ENCODE measurements around the gene PRDX2. TPM values are rescaled to one million over a fixed set of nuclear protein-coding genes. Genes with fewer than 3 reads are reported as not detected.

The PRDX2 gene
- total RNA-seq, 1 donor: 155 TPM

- H2AFZ ChIP-seq (ENCODE audit: low read length): no peak overlapping the region
- no peak for TF ChIP-seq CTCF (IDR thresholded peaks at IDR 0.05; ENCODE audit: extremely low read depth, low read depth, low read length)
- H3K27me3 ChIP-seq (ENCODE audit: insufficient read depth, low read length): no peaks in the 10 kb centered on the region
- H3K36me3 ChIP-seq (ENCODE audit: insufficient read depth, low read length): peaks cover 5% of the 10 kb centered on the region
- no peak overlapping the region for H3K4me2 ChIP-seq (ENCODE audit: insufficient read depth, low read length)
- peak; percentile 22 for DNase-seq (ENCODE audit: insufficient read length, low spot score, missing footprints)
- H3K79me2 ChIP-seq (ENCODE audit: insufficient read depth, low read length): no peaks in the 10 kb centered on the region
- H3K4me3 ChIP-seq (ENCODE audit: insufficient read depth, low read length): no peak overlapping the region
- no peak overlapping the region for H3K27ac ChIP-seq (ENCODE audit: low read depth, low read length)
- H3K4me1 ChIP-seq (ENCODE audit: insufficient read depth, low read length): no peaks in the 10 kb centered on the region
- H3K9me3 ChIP-seq (ENCODE audit: low read depth, low read length): no peaks in the 10 kb centered on the region
- no peaks in the 10 kb centered on the region for H4K20me1 ChIP-seq (ENCODE audit: insufficient read depth, low read length)
Observed at GRCh38 chr19:12815088-12815487, 13.5 kb upstream of the PRDX2 start.

DNA sequence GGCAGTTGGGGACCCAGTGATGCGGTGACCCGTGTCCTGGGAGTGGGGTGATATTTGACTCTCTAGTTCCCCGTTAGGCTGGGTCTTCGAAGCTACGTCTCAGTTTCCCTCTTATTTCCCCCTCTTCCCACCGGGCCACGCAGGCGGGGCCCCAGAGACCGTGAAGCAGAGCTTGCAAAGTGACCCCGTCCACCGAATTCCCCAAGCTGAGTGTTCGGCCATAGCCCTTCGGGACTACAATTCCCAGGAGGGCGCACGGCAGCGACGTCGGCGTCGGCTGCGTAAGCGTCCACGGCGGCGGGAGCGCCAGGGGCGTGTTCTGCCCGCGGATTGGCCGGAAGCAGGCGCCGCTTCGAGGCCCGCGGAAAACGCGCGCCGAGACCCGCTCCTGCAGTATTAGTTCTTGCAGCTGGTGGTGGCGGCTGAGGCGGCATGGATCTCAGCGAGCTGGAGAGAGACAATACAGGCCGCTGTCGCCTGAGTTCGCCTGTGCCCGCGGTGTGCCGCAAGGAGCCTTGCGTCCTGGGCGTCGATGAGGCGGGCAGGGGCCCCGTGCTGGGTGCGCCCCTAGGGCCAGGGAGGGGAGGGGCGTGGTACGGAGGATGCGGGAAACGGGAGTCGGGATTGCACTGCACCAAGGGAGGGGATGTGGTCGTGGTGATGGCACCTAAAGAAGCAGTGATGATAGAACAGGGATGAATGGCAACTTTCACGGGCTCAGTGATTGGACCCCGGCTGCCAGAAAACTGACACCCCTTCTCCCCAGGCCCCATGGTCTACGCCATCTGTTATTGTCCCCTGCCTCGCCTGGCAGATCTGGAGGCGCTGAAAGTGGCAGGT lies 4.9 kb upstream of the PRDX2 start, which contains the start of gene RNASEH2A:
Gene RNASEH2A, plus strand, starts transcription at position 343 of the 840 bp plus-strand sequence. Its CDS starts 90 bp downstream, at position 433.
- H3K9me3 ChIP-seq (ENCODE audit: low read depth, low read length): no peaks in the 10 kb centered on the region
- peaks cover 17% of the 10 kb centered on the region for H3K4me1 ChIP-seq (ENCODE audit: insufficient read depth, low read length)
- peak within 1 kb of the TSS; percentile 88 for H3K4me3 ChIP-seq (ENCODE audit: insufficient read depth, low read length)
- TF ChIP-seq CTCF (IDR thresholded peaks at IDR 0.05; ENCODE audit: extremely low read depth, low read depth, low read length): no peak
- H3K27me3 ChIP-seq (ENCODE audit: insufficient read depth, low read length): no peaks in the 10 kb centered on the region
- H2AFZ ChIP-seq (ENCODE audit: low read length): peak within 1 kb of the TSS; percentile 96
- peaks cover 11% of the 10 kb centered on the region for H3K79me2 ChIP-seq (ENCODE audit: insufficient read depth, low read length)
- peak within 1 kb of the TSS; percentile 53 for H3K27ac ChIP-seq (ENCODE audit: low read depth, low read length)
- no peaks in the 10 kb centered on the region for H4K20me1 ChIP-seq (ENCODE audit: insufficient read depth, low read length)
- DNase-seq (ENCODE audit: insufficient read length, low spot score, missing footprints): peak; percentile 99
- peaks cover 15% of the 10 kb centered on the region for H3K36me3 ChIP-seq (ENCODE audit: insufficient read depth, low read length)
- H3K4me2 ChIP-seq (ENCODE audit: insufficient read depth, low read length): peak within 1 kb of the TSS; percentile 96

DNA sequence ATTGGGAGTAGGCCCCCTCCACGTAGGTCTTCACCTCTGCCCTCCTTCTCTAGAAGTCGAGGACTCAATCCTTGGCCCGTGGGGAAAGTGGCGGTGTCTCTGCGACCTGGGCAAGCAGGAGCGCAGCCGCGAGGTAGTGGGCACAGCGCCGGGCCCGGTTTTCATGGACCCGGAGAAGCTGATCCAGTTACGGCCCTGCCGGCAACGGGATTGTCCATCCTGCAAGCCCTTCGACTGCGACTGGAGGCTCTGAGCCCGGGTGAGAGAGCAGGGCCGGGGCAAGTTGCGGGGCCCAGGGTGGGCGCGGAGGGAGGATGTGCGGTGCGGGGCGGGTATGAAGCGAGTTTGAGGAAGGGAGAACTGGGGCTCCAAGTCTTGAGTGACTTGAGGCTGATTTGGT lies 2.5 kb upstream of the PRDX2 start:
- Histone ChIP-seq H3K4me1 (ENCODE audit: insufficient read depth, low read length) (peaks cover 24% of the 10 kb centered on the region), H3K79me2 (ENCODE audit: insufficient read depth, low read length) (peaks cover 20% of the 10 kb centered on the region), H3K4me2 (ENCODE audit: insufficient read depth, low read length) (no peak overlapping the region), H3K4me3 (ENCODE audit: insufficient read depth, low read length) (no peak overlapping the region), H3K9me3 (ENCODE audit: low read depth, low read length) (no peaks in the 10 kb centered on the region), H3K36me3 (ENCODE audit: insufficient read depth, low read length) (peaks cover 13% of the 10 kb centered on the region), H3K27ac (ENCODE audit: low read depth, low read length) (no peak overlapping the region), H2AFZ (ENCODE audit: low read length) (no peak overlapping the region), H4K20me1 (ENCODE audit: insufficient read depth, low read length) (peaks cover 3% of the 10 kb centered on the region), H3K27me3 (ENCODE audit: insufficient read depth, low read length) (no peaks in the 10 kb centered on the region)
- DNase-seq (ENCODE audit: insufficient read length, low spot score, missing footprints): no peak
- TF ChIP-seq CTCF (IDR thresholded peaks at IDR 0.05; ENCODE audit: extremely low read depth, low read depth, low read length): no peak
